ENCODE results near the gene KLHL29. TPM values are rescaled to one million over a fixed set of nuclear protein-coding genes. Genes with fewer than 3 reads are reported as not detected.

KLHL29 gene
- total and polyA plus RNA-seq, 10 of the 15 experiments (the other 5 are each of a cell fraction or from before 2014, with no cell fraction given), result 1.4 to 19.5 (median 6.1) TPM

DNA sequence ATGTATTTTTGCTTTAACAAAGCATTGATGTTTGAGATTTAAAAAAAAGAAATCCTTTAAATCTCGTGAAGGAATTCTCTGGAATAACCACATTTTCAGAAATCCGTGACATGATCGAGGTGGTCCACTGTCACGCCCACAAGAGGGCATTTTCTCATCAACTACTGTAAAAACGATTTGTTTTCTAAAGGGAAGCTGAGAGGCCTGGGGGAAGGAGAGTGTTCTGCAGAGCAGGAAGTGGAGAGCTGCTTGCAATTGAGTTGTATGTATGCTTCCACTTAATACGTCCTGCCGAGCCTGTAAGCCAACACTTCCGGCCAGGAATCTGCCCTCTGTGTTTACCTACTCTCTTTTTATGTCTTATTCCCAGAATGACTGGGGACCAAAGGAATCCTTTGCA is 19.4 kb downstream of the KLHL29 start (continued):
- TF ChIP-seq, protein P1, sequence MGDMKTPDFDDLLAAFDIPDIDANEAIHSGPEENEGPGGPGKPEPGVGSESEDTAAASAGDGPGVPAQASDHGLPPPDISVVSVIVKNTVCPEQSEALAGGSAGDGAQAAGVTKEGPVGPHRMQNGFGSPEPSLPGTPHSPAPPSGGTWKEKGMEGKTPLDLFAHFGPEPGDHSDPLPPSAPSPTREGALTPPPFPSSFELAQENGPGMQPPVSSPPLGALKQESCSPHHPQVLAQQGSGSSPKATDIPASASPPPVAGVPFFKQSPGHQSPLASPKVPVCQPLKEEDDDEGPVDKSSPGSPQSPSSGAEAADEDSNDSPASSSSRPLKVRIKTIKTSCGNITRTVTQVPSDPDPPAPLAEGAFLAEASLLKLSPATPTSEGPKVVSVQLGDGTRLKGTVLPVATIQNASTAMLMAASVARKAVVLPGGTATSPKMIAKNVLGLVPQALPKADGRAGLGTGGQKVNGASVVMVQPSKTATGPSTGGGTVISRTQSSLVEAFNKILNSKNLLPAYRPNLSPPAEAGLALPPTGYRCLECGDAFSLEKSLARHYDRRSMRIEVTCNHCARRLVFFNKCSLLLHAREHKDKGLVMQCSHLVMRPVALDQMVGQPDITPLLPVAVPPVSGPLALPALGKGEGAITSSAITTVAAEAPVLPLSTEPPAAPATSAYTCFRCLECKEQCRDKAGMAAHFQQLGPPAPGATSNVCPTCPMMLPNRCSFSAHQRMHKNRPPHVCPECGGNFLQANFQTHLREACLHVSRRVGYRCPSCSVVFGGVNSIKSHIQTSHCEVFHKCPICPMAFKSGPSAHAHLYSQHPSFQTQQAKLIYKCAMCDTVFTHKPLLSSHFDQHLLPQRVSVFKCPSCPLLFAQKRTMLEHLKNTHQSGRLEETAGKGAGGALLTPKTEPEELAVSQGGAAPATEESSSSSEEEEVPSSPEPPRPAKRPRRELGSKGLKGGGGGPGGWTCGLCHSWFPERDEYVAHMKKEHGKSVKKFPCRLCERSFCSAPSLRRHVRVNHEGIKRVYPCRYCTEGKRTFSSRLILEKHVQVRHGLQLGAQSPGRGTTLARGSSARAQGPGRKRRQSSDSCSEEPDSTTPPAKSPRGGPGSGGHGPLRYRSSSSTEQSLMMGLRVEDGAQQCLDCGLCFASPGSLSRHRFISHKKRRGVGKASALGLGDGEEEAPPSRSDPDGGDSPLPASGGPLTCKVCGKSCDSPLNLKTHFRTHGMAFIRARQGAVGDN (IDR thresholded peaks at IDR 0.05), result no peak
- TF ChIP-seq, protein P2, sequence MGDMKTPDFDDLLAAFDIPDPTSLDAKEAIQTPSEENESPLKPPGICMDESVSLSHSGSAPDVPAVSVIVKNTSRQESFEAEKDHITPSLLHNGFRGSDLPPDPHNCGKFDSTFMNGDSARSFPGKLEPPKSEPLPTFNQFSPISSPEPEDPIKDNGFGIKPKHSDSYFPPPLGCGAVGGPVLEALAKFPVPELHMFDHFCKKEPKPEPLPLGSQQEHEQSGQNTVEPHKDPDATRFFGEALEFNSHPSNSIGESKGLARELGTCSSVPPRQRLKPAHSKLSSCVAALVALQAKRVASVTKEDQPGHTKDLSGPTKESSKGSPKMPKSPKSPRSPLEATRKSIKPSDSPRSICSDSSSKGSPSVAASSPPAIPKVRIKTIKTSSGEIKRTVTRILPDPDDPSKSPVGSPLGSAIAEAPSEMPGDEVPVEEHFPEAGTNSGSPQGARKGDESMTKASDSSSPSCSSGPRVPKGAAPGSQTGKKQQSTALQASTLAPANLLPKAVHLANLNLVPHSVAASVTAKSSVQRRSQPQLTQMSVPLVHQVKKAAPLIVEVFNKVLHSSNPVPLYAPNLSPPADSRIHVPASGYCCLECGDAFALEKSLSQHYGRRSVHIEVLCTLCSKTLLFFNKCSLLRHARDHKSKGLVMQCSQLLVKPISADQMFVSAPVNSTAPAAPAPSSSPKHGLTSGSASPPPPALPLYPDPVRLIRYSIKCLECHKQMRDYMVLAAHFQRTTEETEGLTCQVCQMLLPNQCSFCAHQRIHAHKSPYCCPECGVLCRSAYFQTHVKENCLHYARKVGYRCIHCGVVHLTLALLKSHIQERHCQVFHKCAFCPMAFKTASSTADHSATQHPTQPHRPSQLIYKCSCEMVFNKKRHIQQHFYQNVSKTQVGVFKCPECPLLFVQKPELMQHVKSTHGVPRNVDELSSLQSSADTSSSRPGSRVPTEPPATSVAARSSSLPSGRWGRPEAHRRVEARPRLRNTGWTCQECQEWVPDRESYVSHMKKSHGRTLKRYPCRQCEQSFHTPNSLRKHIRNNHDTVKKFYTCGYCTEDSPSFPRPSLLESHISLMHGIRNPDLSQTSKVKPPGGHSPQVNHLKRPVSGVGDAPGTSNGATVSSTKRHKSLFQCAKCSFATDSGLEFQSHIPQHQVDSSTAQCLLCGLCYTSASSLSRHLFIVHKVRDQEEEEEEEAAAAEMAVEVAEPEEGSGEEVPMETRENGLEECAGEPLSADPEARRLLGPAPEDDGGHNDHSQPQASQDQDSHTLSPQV (IDR thresholded peaks at IDR 0.05), result no peak
- TF ChIP-seq NFYB (IDR thresholded peaks at IDR 0.05; ENCODE audit: insufficient read depth, low read depth, low read length), result no peak
- no peak for TF ChIP-seq SIX5 (IDR thresholded peaks at IDR 0.05; ENCODE audit: low read depth, low read length, severe bottlenecking)
- TF ChIP-seq STAT1 (conservative IDR thresholded peaks at IDR 0.05), result no peak
- TF ChIP-seq LARP7 (IDR thresholded peaks at IDR 0.05), result no peak
